DOHH2 (cell line): ENCODE data around the gene WASF2.

Source experiments
- H3F3A ChIP-seq: fragments of 200-600 bp; sonication (generic), shearing (Covaris generic); 2 replicates; pipeline ENCODE4 v1.6.0; 2016; ENCODE audit warnings: antibody characterized with exemption, mild to moderate bottlenecking; ENCODE audit not compliant: control insufficient read depth, insufficient read depth
- H3K27ac ChIP-seq: fragments of 200-600 bp; sonication (generic); 2 replicates; pipeline ENCODE4 v1.5.1; 2014; ENCODE audit warnings: low read depth, mild to moderate bottlenecking, low read length, moderate library complexity
- H3K27me3 ChIP-seq: fragments of 200-600 bp; sonication (generic); 2 replicates; pipeline ENCODE4 v1.6.1; 2014; ENCODE audit warnings: mild to moderate bottlenecking, low read length, mixed read lengths; ENCODE audit not compliant: control insufficient read depth
- H3K36me3 ChIP-seq: fragments of 200-600 bp; sonication (generic); 2 replicates; pipeline ENCODE4 v1.6.1; 2014; ENCODE audit warnings: mild to moderate bottlenecking, low read length, moderate library complexity, mixed read lengths; ENCODE audit not compliant: control insufficient read depth
- H3K4me1 ChIP-seq: fragments of 200-600 bp; sonication (generic); 2 replicates; pipeline ENCODE4 v1.6.1; 2014; ENCODE audit warnings: mild to moderate bottlenecking, low read length, mixed read lengths; ENCODE audit not compliant: control insufficient read depth
- H3K4me2 ChIP-seq: fragments of 200-600 bp; sonication (generic); 2 replicates; pipeline ENCODE4 v1.6.0; 2014; ENCODE audit warnings: mild to moderate bottlenecking, low read length, moderate library complexity
- H3K4me3 ChIP-seq: fragments of 200-600 bp; sonication (generic); 2 replicates; pipeline ENCODE4 v1.5.1; 2014; ENCODE audit warnings: mild to moderate bottlenecking, low read length, mixed read lengths
- H3K79me2 ChIP-seq: fragments of 200-600 bp; sonication (generic); 2 replicates; pipeline ENCODE4 v1.6.1; 2014; ENCODE audit warnings: mild to moderate bottlenecking, low read length, mixed read lengths; ENCODE audit not compliant: control insufficient read depth
- H3K9me2 ChIP-seq: fragments of 200-600 bp; sonication (generic); replicated peaks from 2 replicates; pipeline ENCODE4 v1.6.1; 2014; ENCODE audit warnings: mild to moderate bottlenecking, low read length, mixed read lengths; ENCODE audit not compliant: control insufficient read depth
- H3K9me3 ChIP-seq: fragments of 200-600 bp; sonication (generic); 2 replicates; pipeline ENCODE4 v1.6.1; 2014; ENCODE audit warnings: antibody characterized with exemption, low read length, mixed read lengths; ENCODE audit not compliant: control insufficient read depth, insufficient read depth
- H4K20me1 ChIP-seq: fragments of 200-600 bp; sonication (generic); 2 replicates; pipeline ENCODE4 v1.6.0; 2014; ENCODE audit warnings: low read depth, mild to moderate bottlenecking, antibody characterized with exemption, low read length, moderate library complexity; ENCODE audit not compliant: control insufficient read depth, insufficient read depth
- EZH2phosphoT487 ChIP-seq: fragments of 200-600 bp; sonication (generic); IDR thresholded peaks from 2 replicates; pipeline ENCODE4 v1.6.1; 2017; ENCODE audit warnings: borderline replicate concordance, mild to moderate bottlenecking, antibody characterized with exemption, low read length, moderate library complexity, mixed read lengths
- TF ChIP-seq, protein P1 (sequence below): fragments of 200-600 bp; sonication (generic); IDR thresholded peaks from one replicate; pipeline ENCODE4 v1.5.1; 2014; ENCODE audit warnings: antibody characterized with exemption, mild to moderate bottlenecking, low read depth, low read length; ENCODE audit not compliant: poor library complexity, severe bottlenecking

WASF2 gene

DNA sequence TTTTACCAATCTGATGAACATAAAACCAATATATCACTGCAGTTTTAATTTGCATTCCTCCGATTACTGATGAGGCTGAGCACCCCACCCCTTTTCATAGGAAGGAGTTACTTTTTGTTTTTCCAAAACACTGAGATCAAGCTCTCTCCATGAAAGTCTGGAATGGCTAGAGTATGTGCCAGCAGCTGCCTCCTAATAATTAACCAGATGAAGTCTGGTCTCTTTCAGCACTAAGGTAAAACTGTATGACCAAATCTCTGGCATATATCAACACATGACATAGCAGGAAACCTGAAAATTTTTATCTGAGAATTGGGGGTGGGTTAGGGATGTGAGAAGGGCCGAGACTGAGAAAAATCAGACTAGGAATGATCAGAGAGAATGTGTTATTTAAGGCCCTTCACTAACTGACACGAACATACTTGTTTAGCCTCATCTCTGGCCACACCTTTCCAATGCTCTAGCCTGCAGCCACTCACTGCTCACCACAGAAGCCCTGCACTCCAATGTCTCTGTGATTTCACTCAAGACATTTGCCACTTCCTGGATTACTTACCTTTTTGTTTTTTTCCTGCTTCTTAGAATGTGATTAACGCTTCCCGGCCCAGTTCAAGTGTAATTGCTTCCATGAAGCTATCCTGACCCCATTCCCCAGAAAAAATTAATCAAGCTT lies 34.7 kb downstream of the WASF2 start:
- Histone ChIP-seq H3F3A (0 out of 2 replicates have a peak, but pooled peaks cover 5% of the 10 kb centered on the region), H3K4me3 (no peak overlapping the region), H3K4me2 (no peak overlapping the region), H3K9me3 (no peaks in the 10 kb centered on the region), H3K27ac (no peak overlapping the region), H3K79me2 (peaks cover 68% of the 10 kb centered on the region), H3K9me2 (no peaks in the 10 kb centered on the region), H3K4me1 (peaks cover 10% of the 10 kb centered on the region), H4K20me1 (0 out of 2 replicates have a peak, but pooled peaks cover 11% of the 10 kb centered on the region), H3K27me3 (no peaks in the 10 kb centered on the region), H3K36me3 (peaks cover 11% of the 10 kb centered on the region)
- TF ChIP-seq EZH2phosphoT487 = no peak
- TF ChIP-seq, protein P1, sequence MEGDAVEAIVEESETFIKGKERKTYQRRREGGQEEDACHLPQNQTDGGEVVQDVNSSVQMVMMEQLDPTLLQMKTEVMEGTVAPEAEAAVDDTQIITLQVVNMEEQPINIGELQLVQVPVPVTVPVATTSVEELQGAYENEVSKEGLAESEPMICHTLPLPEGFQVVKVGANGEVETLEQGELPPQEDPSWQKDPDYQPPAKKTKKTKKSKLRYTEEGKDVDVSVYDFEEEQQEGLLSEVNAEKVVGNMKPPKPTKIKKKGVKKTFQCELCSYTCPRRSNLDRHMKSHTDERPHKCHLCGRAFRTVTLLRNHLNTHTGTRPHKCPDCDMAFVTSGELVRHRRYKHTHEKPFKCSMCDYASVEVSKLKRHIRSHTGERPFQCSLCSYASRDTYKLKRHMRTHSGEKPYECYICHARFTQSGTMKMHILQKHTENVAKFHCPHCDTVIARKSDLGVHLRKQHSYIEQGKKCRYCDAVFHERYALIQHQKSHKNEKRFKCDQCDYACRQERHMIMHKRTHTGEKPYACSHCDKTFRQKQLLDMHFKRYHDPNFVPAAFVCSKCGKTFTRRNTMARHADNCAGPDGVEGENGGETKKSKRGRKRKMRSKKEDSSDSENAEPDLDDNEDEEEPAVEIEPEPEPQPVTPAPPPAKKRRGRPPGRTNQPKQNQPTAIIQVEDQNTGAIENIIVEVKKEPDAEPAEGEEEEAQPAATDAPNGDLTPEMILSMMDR = no peak

DNA sequence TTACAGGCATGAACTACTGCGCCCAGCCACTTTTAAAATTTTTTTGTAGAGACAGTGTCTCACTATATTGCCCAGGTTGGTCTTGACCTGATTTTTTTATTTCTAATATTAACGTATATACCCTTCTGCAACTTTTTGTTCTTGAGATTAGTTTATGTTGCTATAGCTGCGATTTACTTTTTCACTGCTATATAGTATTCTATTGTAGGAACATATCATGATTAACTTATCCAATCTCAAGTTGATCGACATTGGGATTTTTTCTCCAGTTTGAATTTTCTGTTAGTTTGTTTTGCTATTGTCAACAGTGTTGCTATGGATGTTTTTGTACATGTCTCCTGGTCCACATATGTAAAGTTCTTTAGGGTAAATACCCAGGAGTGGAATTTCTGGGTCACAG lies 35.4 kb downstream of the WASF2 start:
- peaks cover 11% of the 10 kb centered on the region for H3K36me3 ChIP-seq
- no peaks in the 10 kb centered on the region for H3K27me3 ChIP-seq
- no peak overlapping the region for H3K4me2 ChIP-seq
- H3F3A ChIP-seq = no peaks in the 10 kb centered on the region
- 0 out of 2 replicates have a peak, but pooled peaks cover 11% of the 10 kb centered on the region for H4K20me1 ChIP-seq
- no peaks in the 10 kb centered on the region for H3K9me3 ChIP-seq
- TF ChIP-seq, protein P1 = no peak
- no peak for TF ChIP-seq EZH2phosphoT487
- H3K79me2 ChIP-seq = peaks cover 68% of the 10 kb centered on the region
- H3K27ac ChIP-seq = no peak overlapping the region
- no peak overlapping the region for H3K4me3 ChIP-seq
- no peaks in the 10 kb centered on the region for H3K9me2 ChIP-seq
- peaks cover 10% of the 10 kb centered on the region for H3K4me1 ChIP-seq

DNA sequence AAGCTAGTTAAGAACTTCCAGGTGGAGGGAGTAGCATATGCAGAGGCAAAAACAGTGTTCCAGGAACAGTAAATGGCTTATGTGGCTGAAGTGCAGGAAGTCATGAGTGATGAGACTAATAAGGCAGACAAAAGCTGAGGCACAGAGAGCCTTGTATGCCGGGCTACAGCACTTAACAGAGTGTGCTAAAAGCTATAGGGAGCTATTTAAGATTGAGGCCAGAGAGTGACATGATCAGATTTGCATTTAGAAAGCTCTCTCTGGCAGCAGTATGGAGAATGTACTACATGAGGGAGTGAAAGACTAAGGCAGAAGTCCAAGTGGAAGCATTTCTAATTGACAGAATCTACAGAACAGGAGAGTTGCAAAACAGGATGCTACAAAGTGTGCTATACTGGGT lies 38.6 kb downstream of the WASF2 start:
- Histone ChIP-seq H3K27ac (0 out of 2 replicates have a peak overlapping the region, but pooled peaks have one; percentile 3), H3F3A (peaks cover under 1% of the 10 kb centered on the region), H3K27me3 (no peaks in the 10 kb centered on the region), H3K9me2 (no peaks in the 10 kb centered on the region), H4K20me1 (peaks cover 19% of the 10 kb centered on the region; the same call in 1 of the 2 replicates), H3K36me3 (peaks cover 23% of the 10 kb centered on the region), H3K79me2 (peaks cover 72% of the 10 kb centered on the region), H3K4me2 (no peak overlapping the region), H3K4me3 (no peak overlapping the region), H3K9me3 (no peaks in the 10 kb centered on the region), H3K4me1 (peaks cover 20% of the 10 kb centered on the region)
- TF ChIP-seq, protein P1 = no peak
